ENCODE measurements around the gene SPATA20. TPM values are rescaled to one million over a fixed set of nuclear protein-coding genes. Genes with fewer than 3 reads are reported as not detected.
A peak's percentile ranks its signal among the peaks of the same experiment; 100 is the strongest.

SPATA20 gene
- total and polyA plus RNA-seq, 2 of the 8 experiments (the other 6 are each of a cell fraction or from before 2014, with no cell fraction given): 16.2 to 17.5 TPM

DNA sequence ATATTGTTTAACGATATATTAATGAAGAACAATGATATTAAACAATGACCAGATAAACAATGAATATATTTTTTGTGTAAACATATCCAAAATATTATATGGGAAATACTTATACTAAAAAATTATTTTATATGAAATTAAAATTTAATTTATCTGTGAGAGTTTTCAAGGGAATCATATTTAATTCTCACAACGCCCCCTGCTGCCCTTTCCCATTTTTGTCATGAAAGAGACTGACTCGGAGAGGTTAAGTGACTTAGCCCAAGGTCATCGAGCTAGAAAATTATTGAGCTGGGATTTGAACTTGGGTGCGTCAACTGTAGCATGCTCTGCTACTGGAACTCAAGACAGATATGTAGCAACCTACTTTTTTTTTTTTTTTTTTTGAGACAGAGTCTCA lies 45.9 kb upstream of the SPATA20 start:
- no peak overlapping the region for H3K23ac ChIP-seq (ENCODE audit: insufficient read length)
- H3K9me3 ChIP-seq (ENCODE audit: insufficient read depth in 2 of 2, low read depth in 1 of 2, low read length in 1 of 2): no peaks in the 10 kb centered on the region
- no peaks in the 10 kb centered on the region for H3K27me3 ChIP-seq (replicated peaks in 1 of 4; ENCODE audit: control insufficient read depth in 3 of 4, extremely low read depth in 1 of 4, insufficient read depth in 3 of 4, low read length in 3 of 4)
- FAIRE-seq (no peak), DNase-seq (ENCODE audit: low read depth in 1 of 2, low spot score in 2 of 2) (no peak)
- H2AK5ac ChIP-seq (ENCODE audit: low read depth, low read length): no peak overlapping the region
- no peak overlapping the region for H3K4me3 ChIP-seq (ENCODE audit: extremely low read depth in 1 of 4, insufficient read depth in 2 of 4, low read depth in 3 of 4, low read length in 4 of 4)
- no peak overlapping the region for H3K9ac ChIP-seq (replicated peaks in 1 of 4; ENCODE audit: extremely low read depth in 1 of 4, low read depth in 3 of 4, low read length in 3 of 4)
- H3K56ac ChIP-seq (replicated peaks; ENCODE audit: insufficient read length, low read depth, low read length): no peak overlapping the region
- WGBS, 2 experiments (ENCODE audit: extremely low coverage in 1 of 2, insufficient coverage in 1 of 2, insufficient read length in 1 of 2, insufficient replicate concordance in 2 of 2, low coverage in 1 of 2, low lambda C conversion rate in 2 of 2, missing lambda C conversion rate in 1 of 2): 63% methylated on average over 5 of the region's 5 CpGs; no CpG with 5 or more reads in 1 of the 2 experiments
- H2BK5ac ChIP-seq (ENCODE audit: low read depth, low read length): no peak overlapping the region
- H3K79me1 ChIP-seq (ENCODE audit: low read depth, low read length): no peaks in the 10 kb centered on the region
- ChIA-PET POLR2A (ENCODE audit: partially characterized antibody) (no interaction called here), CTCF (ENCODE audit: partially characterized antibody) (interaction anchor here (0.6 to 8.3 kb wide), 25 partner anchors 9 to 341 kb away, joined by 3 to 116 read pairs (median 6); partner anchors contain the start of genes CHAD, EPN3 and LRRC59)
- H3K4me2 ChIP-seq (ENCODE audit: insufficient read depth in 1 of 2, low read depth in 2 of 2, low read length in 2 of 2): no peak overlapping the region
- H3K23me2 ChIP-seq (ENCODE audit: low read depth, low read length): no peaks in the 10 kb centered on the region
- no peaks in the 10 kb centered on the region for H3K36me3 ChIP-seq (ENCODE audit: control insufficient read depth in 2 of 4, insufficient read depth in 4 of 4, low read length in 3 of 4)
- no peak overlapping the region for H4K91ac ChIP-seq (replicated peaks; ENCODE audit: insufficient read length, low read length)
- no peak overlapping the region for H3K14ac ChIP-seq (ENCODE audit: insufficient read length)
- H2AFZ ChIP-seq (ENCODE audit: low read length): no peak overlapping the region
- no peaks in the 10 kb centered on the region for H4K20me1 ChIP-seq (replicated peaks in 1 of 2; ENCODE audit: control insufficient read depth in 1 of 2, insufficient read depth in 2 of 2, low read length in 2 of 2)
- H3K79me2 ChIP-seq (ENCODE audit: control insufficient read depth in 1 of 2, insufficient read depth in 2 of 2, low read length in 2 of 2): no peaks in the 10 kb centered on the region
- no peak overlapping the region for H2BK12ac ChIP-seq (ENCODE audit: low read depth, low read length)
- peaks cover 5 to 9% (median 6%) of the 10 kb centered on the region in 4 experiments; a peak in 6 of 7 replicates for H3K4me1 ChIP-seq (replicated peaks in 1 of 4; ENCODE audit: control insufficient read depth in 3 of 4, insufficient read depth in 4 of 4, low read length in 3 of 4)
- H4K8ac ChIP-seq (ENCODE audit: extremely low read depth, insufficient read depth, low read length): no peak overlapping the region
- H4K5ac ChIP-seq (ENCODE audit: insufficient read length, low read depth, low read length): no peak overlapping the region
- H3K4ac ChIP-seq (replicated peaks; ENCODE audit: insufficient read length, low read depth, low read length): no peak overlapping the region
- H3K27ac ChIP-seq (ENCODE audit: low read depth, low read length): no peak overlapping the region
- H2BK120ac ChIP-seq (replicated peaks; ENCODE audit: low read depth, low read length): no peak overlapping the region
- H3K18ac ChIP-seq (ENCODE audit: extremely low read depth, low read length): no peak overlapping the region
- H2BK20ac ChIP-seq (ENCODE audit: low read length): no peak overlapping the region
- H2BK15ac ChIP-seq (ENCODE audit: low read length): no peak overlapping the region
- no peak for TF ChIP-seq RFX5 (IDR thresholded peaks at IDR 0.05; ENCODE audit: borderline replicate concordance, low read depth, low read length)
- no peak for TF ChIP-seq SAP30 (IDR thresholded peaks at IDR 0.05; ENCODE audit: insufficient read depth, insufficient replicate concordance, low read length)
- TF ChIP-seq POU5F1 (IDR thresholded peaks at IDR 0.05; ENCODE audit: low read depth, low read length): no peak
- TF ChIP-seq SUZ12 (IDR thresholded peaks at IDR 0.05; ENCODE audit: low read length): no peak
- TF ChIP-seq RAD21 (IDR thresholded peaks at IDR 0.05 in 1 of 2, conservative IDR thresholded peaks at IDR 0.05 in 1 of 2; ENCODE audit: low read depth in 2 of 2, low read length in 2 of 2): 0 out of 4 replicates have a peak, but pooled peaks of 1 of the 2 experiments have one; percentile 13
- TF ChIP-seq RXRA (IDR thresholded peaks at IDR 0.05; ENCODE audit: insufficient read depth, low read depth, low read length): no peak
- TF ChIP-seq JUND (IDR thresholded peaks at IDR 0.05; ENCODE audit: low read length): no peak
- no peak for TF ChIP-seq POLR2AphosphoS5 (IDR thresholded peaks at IDR 0.05; ENCODE audit: low read depth, low read length)
- TF ChIP-seq, protein P1, sequence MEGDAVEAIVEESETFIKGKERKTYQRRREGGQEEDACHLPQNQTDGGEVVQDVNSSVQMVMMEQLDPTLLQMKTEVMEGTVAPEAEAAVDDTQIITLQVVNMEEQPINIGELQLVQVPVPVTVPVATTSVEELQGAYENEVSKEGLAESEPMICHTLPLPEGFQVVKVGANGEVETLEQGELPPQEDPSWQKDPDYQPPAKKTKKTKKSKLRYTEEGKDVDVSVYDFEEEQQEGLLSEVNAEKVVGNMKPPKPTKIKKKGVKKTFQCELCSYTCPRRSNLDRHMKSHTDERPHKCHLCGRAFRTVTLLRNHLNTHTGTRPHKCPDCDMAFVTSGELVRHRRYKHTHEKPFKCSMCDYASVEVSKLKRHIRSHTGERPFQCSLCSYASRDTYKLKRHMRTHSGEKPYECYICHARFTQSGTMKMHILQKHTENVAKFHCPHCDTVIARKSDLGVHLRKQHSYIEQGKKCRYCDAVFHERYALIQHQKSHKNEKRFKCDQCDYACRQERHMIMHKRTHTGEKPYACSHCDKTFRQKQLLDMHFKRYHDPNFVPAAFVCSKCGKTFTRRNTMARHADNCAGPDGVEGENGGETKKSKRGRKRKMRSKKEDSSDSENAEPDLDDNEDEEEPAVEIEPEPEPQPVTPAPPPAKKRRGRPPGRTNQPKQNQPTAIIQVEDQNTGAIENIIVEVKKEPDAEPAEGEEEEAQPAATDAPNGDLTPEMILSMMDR (IDR thresholded peaks at IDR 0.05; ENCODE audit: control extremely low read depth in 1 of 3, insufficient read depth in 1 of 3, low read depth in 1 of 3, low read length in 3 of 3): peak in 2 of 3 experiments; percentile 11 to 43; a peak in 2 of 4 replicates
- no peak for TF ChIP-seq HDAC6 (IDR thresholded peaks at IDR 0.05; ENCODE audit: low read depth, low read length)
- no peak for TF ChIP-seq EGR1 (IDR thresholded peaks at IDR 0.05; ENCODE audit: borderline replicate concordance, low read depth, low read length)
